Measurements from ENCODE around the gene PARG.

PARG gene

GRCh38 chr10:49769692-49770091 lies 172.1 kb downstream of the PARG start:
- no peaks in the 10 kb centered on the region for H4K20me1 ChIP-seq (ENCODE audit: insufficient read depth, low read length, poor library complexity, severe bottlenecking)
- no peaks in the 10 kb centered on the region for H3K4me1 ChIP-seq (ENCODE audit: insufficient read depth, low read length, poor library complexity, severe bottlenecking)
- no peak overlapping the region for H3K4me2 ChIP-seq (ENCODE audit: low read depth, low read length, poor library complexity, severe bottlenecking)
- TF ChIP-seq EZH2phosphoT487 (IDR thresholded peaks at IDR 0.05; ENCODE audit: borderline replicate concordance) (no peak), CTCF (conservative IDR thresholded peaks at IDR 0.05; ENCODE audit: low read length) (no peak)
- H3F3A ChIP-seq (ENCODE audit: low read depth): no peaks in the 10 kb centered on the region
- H3K36me3 ChIP-seq (ENCODE audit: insufficient read depth, low read length): no peaks in the 10 kb centered on the region
- H3K9me2 ChIP-seq (replicated peaks; ENCODE audit: low read depth, low read length): no peaks in the 10 kb centered on the region
- no peak overlapping the region for H3K9ac ChIP-seq (ENCODE audit: low read depth, low read length, poor library complexity, severe bottlenecking)
- H3K27me3 ChIP-seq (ENCODE audit: insufficient read depth, low read length, poor library complexity, severe bottlenecking): no peaks in the 10 kb centered on the region
- H2AFZ ChIP-seq (ENCODE audit: low read length): no peak overlapping the region
- H3K9me3 ChIP-seq (ENCODE audit: insufficient read depth, low read depth, low read length): no peaks in the 10 kb centered on the region
- H3K4me3 ChIP-seq (ENCODE audit: low read length, poor library complexity, severe bottlenecking): no peak overlapping the region
- H3K79me2 ChIP-seq (ENCODE audit: insufficient read depth, low read length): no peaks in the 10 kb centered on the region

DNA sequence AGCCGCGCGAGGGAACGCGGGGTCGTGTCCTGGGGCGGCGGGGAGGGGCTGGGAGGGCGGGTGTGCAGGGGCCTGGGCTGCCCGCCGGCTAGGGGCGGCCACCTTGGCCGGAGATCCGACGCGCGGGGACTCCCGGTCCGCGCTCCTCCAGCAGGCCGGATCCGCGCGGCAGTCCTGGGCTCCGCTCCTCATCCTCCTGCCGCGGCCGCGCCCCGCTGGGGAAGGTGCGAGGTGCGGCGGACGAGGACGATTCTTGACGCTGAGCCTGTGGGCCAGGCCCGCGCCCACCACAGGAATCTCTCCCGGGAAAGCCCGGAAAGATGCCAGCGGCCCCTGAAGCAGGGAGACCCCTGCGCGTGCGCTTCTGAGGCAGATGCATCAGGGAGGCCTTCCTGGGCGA lies 173.1 kb downstream of the PARG start:
- no peaks in the 10 kb centered on the region for H3K27me3 ChIP-seq (ENCODE audit: insufficient read depth, low read length, poor library complexity, severe bottlenecking)
- no peaks in the 10 kb centered on the region for H3K9me2 ChIP-seq (replicated peaks; ENCODE audit: low read depth, low read length)
- no peak overlapping the region for H3K4me2 ChIP-seq (ENCODE audit: low read depth, low read length, poor library complexity, severe bottlenecking)
- no peaks in the 10 kb centered on the region for H3K36me3 ChIP-seq (ENCODE audit: insufficient read depth, low read length)
- H3K4me3 ChIP-seq (ENCODE audit: low read length, poor library complexity, severe bottlenecking): no peak overlapping the region
- TF ChIP-seq CTCF (conservative IDR thresholded peaks at IDR 0.05; ENCODE audit: low read length) (no peak), EZH2phosphoT487 (IDR thresholded peaks at IDR 0.05; ENCODE audit: borderline replicate concordance) (no peak)
- H3K9me3 ChIP-seq (ENCODE audit: insufficient read depth, low read depth, low read length): no peaks in the 10 kb centered on the region
- no peak overlapping the region for H2AFZ ChIP-seq (ENCODE audit: low read length)
- no peaks in the 10 kb centered on the region for H3F3A ChIP-seq (ENCODE audit: low read depth)
- no peaks in the 10 kb centered on the region for H4K20me1 ChIP-seq (ENCODE audit: insufficient read depth, low read length, poor library complexity, severe bottlenecking)
- no peaks in the 10 kb centered on the region for H3K79me2 ChIP-seq (ENCODE audit: insufficient read depth, low read length)
- no peaks in the 10 kb centered on the region for H3K4me1 ChIP-seq (ENCODE audit: insufficient read depth, low read length, poor library complexity, severe bottlenecking)
- no peak overlapping the region for H3K9ac ChIP-seq (ENCODE audit: low read depth, low read length, poor library complexity, severe bottlenecking)

- H3F3A ChIP-seq (ENCODE audit: low read depth): no peaks in the 10 kb centered on the region
- H3K9me2 ChIP-seq (replicated peaks; ENCODE audit: low read depth, low read length): no peaks in the 10 kb centered on the region
- no peak overlapping the region for H2AFZ ChIP-seq (ENCODE audit: low read length)
- H4K20me1 ChIP-seq (ENCODE audit: insufficient read depth, low read length, poor library complexity, severe bottlenecking): no peaks in the 10 kb centered on the region
- no peaks in the 10 kb centered on the region for H3K79me2 ChIP-seq (ENCODE audit: insufficient read depth, low read length)
- H3K36me3 ChIP-seq (ENCODE audit: insufficient read depth, low read length): no peaks in the 10 kb centered on the region
- no peak for TF ChIP-seq CTCF (conservative IDR thresholded peaks at IDR 0.05; ENCODE audit: low read length)
- TF ChIP-seq EZH2phosphoT487 (IDR thresholded peaks at IDR 0.05; ENCODE audit: borderline replicate concordance): no peak
- no peak overlapping the region for H3K4me2 ChIP-seq (ENCODE audit: low read depth, low read length, poor library complexity, severe bottlenecking)
- H3K4me3 ChIP-seq (ENCODE audit: low read length, poor library complexity, severe bottlenecking): no peak overlapping the region
- no peaks in the 10 kb centered on the region for H3K27me3 ChIP-seq (ENCODE audit: insufficient read depth, low read length, poor library complexity, severe bottlenecking)
- no peaks in the 10 kb centered on the region for H3K9me3 ChIP-seq (ENCODE audit: insufficient read depth, low read depth, low read length)
- no peak overlapping the region for H3K9ac ChIP-seq (ENCODE audit: low read depth, low read length, poor library complexity, severe bottlenecking)
- no peaks in the 10 kb centered on the region for H3K4me1 ChIP-seq (ENCODE audit: insufficient read depth, low read length, poor library complexity, severe bottlenecking)
These were observed 173.5 kb downstream of the PARG start for GRCh38 chr10:49768329-49768728.

Data from Loucy (cell line).